WERI-Rb-1 (cell line): ENCODE data around the gene OSBPL10.

Experiments
- DNase-seq: peaks from one replicate; pipeline ENCODE4 v3.0.0-alpha.2; 2020
- H3K27ac ChIP-seq: fragments of 250-450 bp; sonication (Bioruptor Pico); 2 replicates; pipeline ENCODE4 v1.5.1; 2020; ENCODE audit warnings: mild to moderate bottlenecking, moderate library complexity
- H3K27me3 ChIP-seq: fragments of 250-450 bp; sonication (Bioruptor Pico); 2 replicates; pipeline ENCODE4 v1.5.1; 2021; ENCODE audit warnings: mild to moderate bottlenecking, low read depth, moderate library complexity; ENCODE audit not compliant: insufficient read depth, severe bottlenecking
- H3K36me3 ChIP-seq: fragments of 250-450 bp; sonication (Bioruptor Pico); 2 replicates; pipeline ENCODE4 v1.5.1; 2020; ENCODE audit warnings: mild to moderate bottlenecking, moderate library complexity
- H3K4me3 ChIP-seq: 2 replicates; pipeline ENCODE4 v1.5.1; 2011; ENCODE audit warnings: low read depth, mild to moderate bottlenecking, control low read depth, low read length
- H3K9me3 ChIP-seq: fragments of 250-450 bp; sonication (Bioruptor Pico); 2 replicates; pipeline ENCODE4 v1.5.1; 2021; ENCODE audit warnings: mild to moderate bottlenecking, moderate library complexity; ENCODE audit not compliant: severe bottlenecking
- TF ChIP-seq, protein P1 (sequence below): IDR thresholded peaks from 2 replicates; pipeline ENCODE4 v1.5.1; 2011; ENCODE audit warnings: low read depth, mild to moderate bottlenecking, control low read depth, inconsistent platforms, low read length

Gene OSBPL10

DNA sequence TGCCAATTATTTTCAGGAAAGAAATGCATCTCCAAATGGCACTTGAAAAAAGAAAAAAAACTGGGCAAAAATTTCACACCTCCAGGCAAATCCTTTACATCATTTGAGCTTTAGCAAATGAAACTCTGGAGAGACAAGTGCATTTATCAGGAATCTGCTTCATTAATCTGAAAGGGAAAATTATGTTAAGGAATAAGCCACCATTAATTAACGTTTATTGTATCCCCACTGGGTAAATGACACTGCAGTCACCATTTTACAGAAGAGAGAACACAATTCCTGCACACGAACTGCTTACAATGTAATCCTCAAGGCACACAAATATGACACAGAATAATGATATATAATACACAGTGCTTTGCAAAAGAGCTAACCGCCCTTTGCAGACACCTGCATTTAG, 217.3 kb downstream of the OSBPL10 start:
- TF ChIP-seq, protein P1, sequence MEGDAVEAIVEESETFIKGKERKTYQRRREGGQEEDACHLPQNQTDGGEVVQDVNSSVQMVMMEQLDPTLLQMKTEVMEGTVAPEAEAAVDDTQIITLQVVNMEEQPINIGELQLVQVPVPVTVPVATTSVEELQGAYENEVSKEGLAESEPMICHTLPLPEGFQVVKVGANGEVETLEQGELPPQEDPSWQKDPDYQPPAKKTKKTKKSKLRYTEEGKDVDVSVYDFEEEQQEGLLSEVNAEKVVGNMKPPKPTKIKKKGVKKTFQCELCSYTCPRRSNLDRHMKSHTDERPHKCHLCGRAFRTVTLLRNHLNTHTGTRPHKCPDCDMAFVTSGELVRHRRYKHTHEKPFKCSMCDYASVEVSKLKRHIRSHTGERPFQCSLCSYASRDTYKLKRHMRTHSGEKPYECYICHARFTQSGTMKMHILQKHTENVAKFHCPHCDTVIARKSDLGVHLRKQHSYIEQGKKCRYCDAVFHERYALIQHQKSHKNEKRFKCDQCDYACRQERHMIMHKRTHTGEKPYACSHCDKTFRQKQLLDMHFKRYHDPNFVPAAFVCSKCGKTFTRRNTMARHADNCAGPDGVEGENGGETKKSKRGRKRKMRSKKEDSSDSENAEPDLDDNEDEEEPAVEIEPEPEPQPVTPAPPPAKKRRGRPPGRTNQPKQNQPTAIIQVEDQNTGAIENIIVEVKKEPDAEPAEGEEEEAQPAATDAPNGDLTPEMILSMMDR = no peak
- Histone ChIP-seq H3K27ac (no peak overlapping the region), H3K36me3 (no peaks in the 10 kb centered on the region), H3K4me3 (no peak overlapping the region), H3K9me3 (no peaks in the 10 kb centered on the region), H3K27me3 (no peaks in the 10 kb centered on the region)
- no peak for DNase-seq

DNA sequence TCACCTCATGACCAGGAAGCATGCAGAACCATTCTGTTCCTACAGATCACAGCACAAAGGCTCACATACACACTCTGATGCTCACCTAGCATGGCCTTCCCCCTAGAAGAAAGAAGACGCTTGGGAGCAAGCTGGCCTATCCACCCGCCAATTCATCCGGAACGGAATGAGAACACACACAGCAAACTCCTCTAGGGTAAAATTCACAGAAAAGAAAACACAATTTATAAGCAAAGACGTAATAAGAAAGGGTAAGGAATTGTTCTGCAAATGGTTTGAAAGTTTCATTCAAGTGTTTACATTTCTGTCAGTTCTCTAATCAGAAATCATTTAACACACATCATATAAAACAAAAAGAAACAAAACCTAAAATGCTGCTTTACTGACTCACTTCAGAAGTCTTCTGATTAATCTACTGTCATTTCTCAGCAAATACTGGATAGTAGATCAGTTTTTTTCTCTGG, 218.1 kb downstream of the OSBPL10 start:
- no peak for DNase-seq
- no peak overlapping the region for H3K4me3 ChIP-seq
- TF ChIP-seq, protein P1 = no peak
- H3K27me3 ChIP-seq = no peaks in the 10 kb centered on the region
- H3K36me3 ChIP-seq = no peaks in the 10 kb centered on the region
- no peaks in the 10 kb centered on the region for H3K9me3 ChIP-seq
- no peak overlapping the region for H3K27ac ChIP-seq

DNA sequence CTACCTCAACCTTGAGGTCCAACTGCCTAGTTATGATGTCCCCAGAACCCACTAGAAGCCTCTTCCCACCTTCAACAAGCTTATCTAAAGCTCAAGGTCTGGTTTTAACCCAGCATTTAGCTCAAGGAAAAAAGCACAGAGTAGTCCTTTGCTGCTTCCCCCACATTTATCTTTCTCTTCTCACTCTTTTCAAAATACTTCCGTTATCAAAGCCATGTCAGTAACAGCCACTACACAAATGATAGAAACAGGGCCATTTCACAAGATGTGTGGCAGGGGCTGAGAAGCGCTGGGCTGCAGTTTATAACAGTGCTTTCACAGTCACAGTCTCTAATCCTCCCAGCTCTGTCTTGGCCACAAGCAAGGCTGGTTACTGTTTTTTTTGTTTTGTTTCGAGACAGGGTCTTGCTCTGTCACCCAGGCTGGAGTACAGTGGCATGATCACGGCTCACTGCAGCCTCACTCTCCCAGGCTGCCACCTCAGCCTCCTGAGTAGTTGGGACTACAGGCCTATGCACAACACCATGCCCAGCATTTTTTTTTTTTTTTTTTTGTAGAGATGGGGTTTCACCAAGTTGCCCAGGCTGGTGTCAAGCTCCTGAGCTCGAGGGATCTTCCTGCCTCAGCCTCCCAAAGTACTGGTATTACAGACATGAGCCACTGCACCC, 218.8 kb downstream of the OSBPL10 start:
- H3K9me3 ChIP-seq = no peaks in the 10 kb centered on the region
- no peaks in the 10 kb centered on the region for H3K27me3 ChIP-seq
- H3K4me3 ChIP-seq = no peak overlapping the region
- no peak overlapping the region for H3K27ac ChIP-seq
- no peaks in the 10 kb centered on the region for H3K36me3 ChIP-seq
- TF ChIP-seq, protein P1 = no peak
- no peak for DNase-seq

DNA sequence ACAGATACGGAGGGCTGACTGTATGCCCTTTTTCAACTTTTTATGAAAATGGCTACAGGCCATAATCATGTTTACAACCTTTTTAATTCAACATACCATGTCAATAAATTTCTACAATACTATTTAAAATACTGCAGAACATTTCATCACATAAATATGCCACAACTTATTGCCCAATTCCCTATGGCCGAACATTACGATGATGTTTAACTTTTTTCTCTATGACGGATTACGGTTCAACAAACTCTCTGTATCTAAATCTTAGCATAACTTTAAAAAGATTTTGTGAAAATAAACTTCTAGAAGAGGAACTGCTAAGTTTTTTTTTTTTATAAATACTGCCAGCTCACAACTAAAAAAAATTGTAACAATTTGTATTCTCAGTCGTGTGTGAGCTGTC, 220.4 kb downstream of the OSBPL10 start:
- H3K36me3 ChIP-seq = no peaks in the 10 kb centered on the region
- H3K4me3 ChIP-seq = no peak overlapping the region
- H3K27me3 ChIP-seq = no peaks in the 10 kb centered on the region
- H3K9me3 ChIP-seq = no peaks in the 10 kb centered on the region
- no peak overlapping the region for H3K27ac ChIP-seq
- DNase-seq = no peak
- TF ChIP-seq, protein P1 = no peak

DNA sequence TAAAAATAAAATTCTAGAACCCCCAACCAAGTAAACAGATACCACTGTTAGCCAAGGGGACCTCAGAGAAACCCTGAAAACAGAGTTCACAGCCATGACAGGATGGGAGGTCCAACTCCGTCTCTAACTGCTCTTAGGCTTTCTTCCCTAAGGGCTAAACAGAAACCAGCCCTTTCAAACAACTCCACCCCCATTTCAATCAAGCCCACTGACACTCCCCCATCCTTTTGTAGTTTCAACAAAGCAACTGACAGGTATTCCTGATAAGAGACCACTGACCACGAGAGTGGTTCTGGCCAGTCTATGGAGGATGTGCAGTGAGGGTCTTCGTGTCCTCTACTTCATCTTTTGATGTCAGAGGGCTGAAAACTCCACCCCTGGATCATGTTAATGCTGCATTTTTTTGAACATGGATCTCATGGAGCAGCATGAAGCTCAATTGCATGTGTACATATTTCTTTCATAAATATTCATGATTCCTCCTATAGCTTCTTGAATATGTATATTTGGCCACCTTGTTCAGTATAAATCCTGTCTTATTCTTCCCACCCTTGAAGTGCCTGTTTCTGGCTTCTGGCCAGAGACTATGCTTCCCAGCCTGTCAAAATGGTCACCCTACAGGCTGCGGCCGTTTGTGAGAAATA, 222.6 kb downstream of the OSBPL10 start:
- H3K27me3 ChIP-seq = no peaks in the 10 kb centered on the region
- H3K36me3 ChIP-seq = no peaks in the 10 kb centered on the region
- TF ChIP-seq, protein P1 = no peak
- DNase-seq = no peak
- H3K27ac ChIP-seq = no peak overlapping the region
- no peak overlapping the region for H3K4me3 ChIP-seq
- no peaks in the 10 kb centered on the region for H3K9me3 ChIP-seq
